ENCODE data around the gene GRIK2. TPM values are rescaled to one million over a fixed set of nuclear protein-coding genes. Genes with fewer than 3 reads are reported as not detected.

The GRIK2 gene
- total RNA-seq, 3 donors from 2014 or later, result 1.3 to 1.8 (median 1.5) TPM

DNA sequence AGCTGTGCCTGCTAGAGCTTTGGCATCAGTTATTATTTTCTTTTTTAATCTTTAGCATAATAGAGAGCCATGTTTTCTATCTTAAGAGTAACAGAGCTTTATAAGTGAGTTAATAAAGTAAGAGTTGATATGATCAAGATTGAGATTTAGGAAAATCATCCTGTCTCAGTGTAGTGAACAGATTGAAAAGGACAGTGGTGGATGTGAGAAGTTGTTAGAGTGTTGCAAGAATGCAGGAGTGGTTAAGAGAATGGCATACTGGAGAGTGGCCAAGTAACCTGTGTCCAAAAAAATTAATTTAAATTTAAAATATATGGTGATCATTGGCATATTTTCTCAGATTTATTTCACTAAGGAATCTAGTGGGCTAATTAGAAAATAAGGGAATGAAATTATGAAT is 629.3 kb downstream of the GRIK2 start:
- no peak overlapping the region for H3K4me3 ChIP-seq
- ATAC-seq, result no peak
- no peak for DNase-seq
- TF ChIP-seq, protein P1, sequence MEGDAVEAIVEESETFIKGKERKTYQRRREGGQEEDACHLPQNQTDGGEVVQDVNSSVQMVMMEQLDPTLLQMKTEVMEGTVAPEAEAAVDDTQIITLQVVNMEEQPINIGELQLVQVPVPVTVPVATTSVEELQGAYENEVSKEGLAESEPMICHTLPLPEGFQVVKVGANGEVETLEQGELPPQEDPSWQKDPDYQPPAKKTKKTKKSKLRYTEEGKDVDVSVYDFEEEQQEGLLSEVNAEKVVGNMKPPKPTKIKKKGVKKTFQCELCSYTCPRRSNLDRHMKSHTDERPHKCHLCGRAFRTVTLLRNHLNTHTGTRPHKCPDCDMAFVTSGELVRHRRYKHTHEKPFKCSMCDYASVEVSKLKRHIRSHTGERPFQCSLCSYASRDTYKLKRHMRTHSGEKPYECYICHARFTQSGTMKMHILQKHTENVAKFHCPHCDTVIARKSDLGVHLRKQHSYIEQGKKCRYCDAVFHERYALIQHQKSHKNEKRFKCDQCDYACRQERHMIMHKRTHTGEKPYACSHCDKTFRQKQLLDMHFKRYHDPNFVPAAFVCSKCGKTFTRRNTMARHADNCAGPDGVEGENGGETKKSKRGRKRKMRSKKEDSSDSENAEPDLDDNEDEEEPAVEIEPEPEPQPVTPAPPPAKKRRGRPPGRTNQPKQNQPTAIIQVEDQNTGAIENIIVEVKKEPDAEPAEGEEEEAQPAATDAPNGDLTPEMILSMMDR (IDR thresholded peaks at IDR 0.05), result no peak
- no peaks in the 10 kb centered on the region for H3K9me3 ChIP-seq
- H3K4me1 ChIP-seq (ENCODE audit: low read depth), result no peaks in the 10 kb centered on the region
- intact Hi-C loops (cut with DNase I, micrococcal nuclease), result no loop called here
- no peaks in the 10 kb centered on the region for H3K36me3 ChIP-seq (ENCODE audit: low read depth)

DNA sequence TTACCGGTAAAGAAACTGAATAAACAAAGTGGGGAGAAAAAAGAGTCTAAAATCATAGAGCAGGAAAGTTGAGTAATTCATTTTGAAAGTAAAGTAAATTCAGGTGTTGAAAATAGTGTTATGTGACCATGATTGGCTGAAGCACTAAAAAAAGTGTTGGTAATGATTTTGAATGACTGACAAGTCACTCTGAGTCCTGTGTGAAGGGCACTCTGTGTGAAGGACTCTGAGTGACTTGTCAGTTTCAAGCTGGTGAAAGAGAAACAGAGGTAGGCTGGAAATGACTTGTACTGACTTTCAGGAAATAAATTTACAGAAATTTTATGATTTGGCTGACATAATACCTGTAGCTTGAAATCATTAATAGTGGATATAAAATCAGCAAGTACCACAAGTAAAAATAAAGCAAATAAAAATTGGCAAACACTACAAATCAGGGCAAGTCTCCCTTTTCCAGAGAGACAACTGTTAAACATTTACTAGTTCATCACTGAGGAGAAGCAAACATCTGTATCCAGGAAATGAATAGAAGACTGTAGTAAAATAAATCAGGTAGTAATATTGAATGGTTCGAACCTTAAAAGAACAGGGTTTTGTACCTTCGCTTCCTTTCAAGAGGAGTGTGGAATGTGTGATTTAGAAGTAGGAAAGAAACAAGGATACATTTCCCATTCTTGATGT is 630.6 kb downstream of the GRIK2 start:
- no peaks in the 10 kb centered on the region for H3K9me3 ChIP-seq
- no peak overlapping the region for H3K4me3 ChIP-seq
- intact Hi-C loops (cut with DNase I, micrococcal nuclease), result no loop called here
- no peaks in the 10 kb centered on the region for H3K4me1 ChIP-seq (ENCODE audit: low read depth)
- ATAC-seq (no peak), DNase-seq (no peak)
- no peaks in the 10 kb centered on the region for H3K36me3 ChIP-seq (ENCODE audit: low read depth)
- TF ChIP-seq, protein P1 (IDR thresholded peaks at IDR 0.05), result no peak

DNA sequence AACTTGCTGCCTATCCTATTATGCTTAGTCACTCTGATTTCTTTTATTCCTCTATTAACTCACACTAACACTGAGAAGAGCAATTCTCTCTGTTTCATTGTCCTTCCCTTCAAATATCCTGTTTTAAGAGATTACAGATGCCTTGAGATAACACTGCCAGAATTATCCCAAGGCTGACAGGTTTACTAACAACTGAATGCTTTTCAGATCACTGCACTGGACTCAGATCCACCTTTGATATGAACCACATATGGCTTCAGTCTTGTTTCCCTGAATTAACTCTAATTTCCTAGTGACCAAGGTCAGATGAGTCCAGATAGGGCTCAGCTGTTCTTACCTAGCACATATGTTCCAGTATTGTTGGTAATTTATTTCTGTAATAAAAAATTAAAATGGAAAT is 633.1 kb downstream of the GRIK2 start:
- no peaks in the 10 kb centered on the region for H3K9me3 ChIP-seq
- intact Hi-C loops (cut with DNase I, micrococcal nuclease), result no loop called here
- no peak for ATAC-seq

DNA sequence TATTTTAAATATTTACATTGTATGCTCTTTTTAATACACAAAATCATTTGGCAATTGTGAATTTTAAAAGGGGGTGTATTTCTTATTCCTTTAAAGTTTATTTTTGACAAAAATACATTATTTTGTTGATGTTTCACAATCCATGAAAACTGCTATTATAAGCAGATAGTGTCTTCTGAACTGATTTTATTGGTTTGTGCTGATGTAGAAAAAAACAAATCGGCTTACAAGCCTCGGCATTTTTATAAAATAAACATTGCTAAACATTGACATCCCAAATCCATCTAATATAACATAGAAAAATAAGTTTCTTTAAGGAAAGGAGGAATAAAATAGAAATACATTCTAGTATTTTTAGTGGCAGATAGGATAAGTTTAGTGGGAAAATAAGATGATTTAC is 634.7 kb downstream of the GRIK2 start:
- no peak overlapping the region for H3K4me3 ChIP-seq
- H3K4me1 ChIP-seq (ENCODE audit: low read depth), result no peaks in the 10 kb centered on the region
- no peaks in the 10 kb centered on the region for H3K36me3 ChIP-seq (ENCODE audit: low read depth)
- DNase-seq (no peak), ATAC-seq (no peak)
- no peaks in the 10 kb centered on the region for H3K9me3 ChIP-seq
- intact Hi-C loops (cut with DNase I, micrococcal nuclease), result no loop called here
- TF ChIP-seq, protein P1 (IDR thresholded peaks at IDR 0.05), result no peak

More for the DNA sequence above, 633.1 kb downstream of the GRIK2 start:
- no peak for DNase-seq
- H3K36me3 ChIP-seq (ENCODE audit: low read depth), result no peaks in the 10 kb centered on the region
- H3K4me1 ChIP-seq (ENCODE audit: low read depth), result no peaks in the 10 kb centered on the region
- H3K4me3 ChIP-seq, result no peak overlapping the region
- TF ChIP-seq, protein P1 (IDR thresholded peaks at IDR 0.05), result no peak

GRCh38 chr6:102038964-102039363 is 645.5 kb downstream of the GRIK2 start:
- TF ChIP-seq, protein P1 (IDR thresholded peaks at IDR 0.05), result no peak
- DNase-seq (no peak), ATAC-seq (no peak)
- no peak overlapping the region for H3K4me3 ChIP-seq
- intact Hi-C loops (cut with DNase I, micrococcal nuclease), result no loop called here
- H3K9me3 ChIP-seq, result no peaks in the 10 kb centered on the region
- H3K36me3 ChIP-seq (ENCODE audit: low read depth), result no peaks in the 10 kb centered on the region
- H3K4me1 ChIP-seq (ENCODE audit: low read depth), result no peaks in the 10 kb centered on the region

- no peak overlapping the region for H3K4me3 ChIP-seq
- intact Hi-C loops (cut with DNase I, micrococcal nuclease), result no loop called here
- H3K4me1 ChIP-seq (ENCODE audit: low read depth), result no peaks in the 10 kb centered on the region
- ATAC-seq (no peak), DNase-seq (no peak)
- no peaks in the 10 kb centered on the region for H3K9me3 ChIP-seq
- TF ChIP-seq, protein P1 (IDR thresholded peaks at IDR 0.05), result no peak
- no peaks in the 10 kb centered on the region for H3K36me3 ChIP-seq (ENCODE audit: low read depth)
These were observed 645.9 kb downstream of the GRIK2 start for GRCh38 chr6:102039441-102039840.
